Activated T-helper 1 cell treated with anti-CD3 and anti-CD28 coated beads, Interleukin-2, amount 50 U/mL, for 16 hours (primary cell): ENCODE data around the gene TNFRSF14.
"Not testable (repeated sequence)": the region's sequence is repeated elsewhere in the genome, so short reads cannot be mapped to it uniquely, and the experiment has no call there.

Experiments used
- DNase-seq, 2 donors: peaks; one replicate each; pipeline ENCODE4 v3.0.0-alpha.2; 2020; ENCODE audit warnings: low read depth in 1 of 2, low spot score in 1 of 2

The TNFRSF14 gene

DNA sequence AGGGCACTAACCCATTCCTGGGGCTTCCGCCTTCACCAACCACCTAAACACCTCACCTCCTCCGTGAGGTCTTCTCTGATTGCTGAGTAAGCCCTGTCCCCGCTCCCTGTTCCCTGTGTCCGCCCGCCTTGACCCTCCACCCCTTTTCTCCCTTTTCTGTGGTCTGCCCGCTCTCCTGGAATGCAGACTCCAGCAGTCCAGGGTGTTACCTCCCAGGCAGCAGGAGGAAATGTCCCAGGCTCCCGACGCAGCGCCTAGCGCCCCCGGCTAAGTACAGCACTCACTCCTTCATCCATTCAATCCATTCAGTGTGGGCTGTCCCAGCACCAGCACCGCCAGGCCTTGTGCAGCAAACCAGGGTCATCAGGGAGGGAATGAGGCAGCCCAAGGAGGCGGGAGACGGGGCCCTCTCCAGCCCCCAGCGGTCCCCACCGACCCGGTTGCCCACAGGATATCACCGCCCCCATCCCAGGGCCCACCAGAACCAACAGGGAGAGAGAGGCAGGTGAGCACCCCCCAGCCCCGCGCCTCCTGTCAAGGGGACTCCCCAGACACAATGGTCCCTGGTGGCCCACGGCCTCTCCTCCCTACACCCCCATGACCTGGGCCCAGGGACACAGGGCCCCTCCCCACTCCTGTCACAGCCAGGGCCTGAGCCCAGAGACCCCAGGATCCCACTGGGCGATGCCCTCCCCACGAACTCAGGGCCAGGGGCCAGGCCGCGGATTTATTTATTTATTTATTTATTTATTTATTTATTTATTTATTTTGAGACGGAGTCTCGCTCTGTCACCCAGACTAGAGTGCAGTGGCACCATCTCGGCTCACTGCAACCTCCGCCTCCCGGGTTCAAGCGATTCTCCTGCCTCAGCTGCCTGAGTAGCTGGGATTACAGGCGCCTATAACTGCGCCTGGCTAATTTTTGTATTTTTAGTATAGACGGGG is 10.2 kb downstream of the TNFRSF14 start:
- DNase-seq: no peak

DNA sequence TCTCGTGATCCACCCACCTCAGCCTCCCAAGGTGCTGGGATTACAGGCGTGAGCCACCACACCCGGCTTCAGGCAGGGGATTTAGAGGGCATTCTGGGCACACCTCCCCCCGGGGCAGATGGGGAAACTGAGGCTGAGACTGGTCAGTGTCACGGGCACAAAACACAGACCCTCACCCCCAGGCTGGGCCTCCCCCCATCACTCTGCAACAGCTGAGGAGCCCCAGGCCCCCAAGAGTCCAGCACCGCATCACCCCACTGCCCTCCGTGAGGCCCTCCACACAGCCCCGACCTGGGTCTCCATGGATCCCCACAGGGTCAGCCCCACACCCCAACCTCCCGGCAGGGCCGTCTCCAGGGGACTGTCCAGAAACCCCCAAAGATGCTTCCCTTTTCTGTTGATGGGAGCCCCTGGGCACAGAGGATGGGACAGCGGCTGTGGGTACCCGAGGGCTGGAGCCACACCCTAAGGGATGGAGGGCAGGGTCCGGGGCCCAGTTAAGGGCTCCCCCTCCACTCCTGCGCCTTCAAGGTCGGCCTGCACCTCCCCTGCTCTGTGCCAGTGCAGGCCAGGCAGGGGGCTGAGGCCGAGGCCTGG is 11.0 kb downstream of the TNFRSF14 start:
- DNase-seq: no peak

DNA sequence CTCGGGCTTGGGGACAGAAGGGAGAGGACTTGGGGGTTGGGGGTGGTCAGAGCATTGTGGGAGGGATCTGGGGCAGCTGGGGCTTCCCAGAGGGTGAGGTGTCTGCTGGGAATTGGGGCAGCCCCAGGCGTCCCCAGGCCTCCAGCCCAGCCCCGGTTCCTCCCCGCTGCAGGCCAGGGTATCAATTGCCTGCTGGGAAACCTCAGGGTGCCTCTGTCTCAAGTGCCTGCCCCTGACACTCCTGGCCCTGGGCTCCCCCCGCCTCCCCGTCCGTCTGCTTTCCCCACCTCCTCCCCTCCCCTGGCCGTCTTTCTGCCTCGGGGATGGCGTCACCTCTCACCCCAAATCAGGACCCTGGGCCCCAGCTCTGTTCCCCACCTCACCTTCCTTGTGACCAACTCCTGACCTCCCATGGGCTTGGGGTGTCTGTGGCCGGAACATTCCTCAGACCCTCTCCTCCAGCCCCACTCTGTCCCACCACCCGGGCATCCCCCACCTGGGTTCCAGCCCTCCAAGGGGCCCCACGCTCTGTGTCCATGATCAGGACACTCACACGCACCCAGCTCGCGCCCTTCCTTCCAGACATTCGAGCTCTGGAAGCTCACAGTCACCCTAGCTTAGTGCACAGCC is 12.1 kb downstream of the TNFRSF14 start:
- not testable (repeated sequence) for DNase-seq

DNA sequence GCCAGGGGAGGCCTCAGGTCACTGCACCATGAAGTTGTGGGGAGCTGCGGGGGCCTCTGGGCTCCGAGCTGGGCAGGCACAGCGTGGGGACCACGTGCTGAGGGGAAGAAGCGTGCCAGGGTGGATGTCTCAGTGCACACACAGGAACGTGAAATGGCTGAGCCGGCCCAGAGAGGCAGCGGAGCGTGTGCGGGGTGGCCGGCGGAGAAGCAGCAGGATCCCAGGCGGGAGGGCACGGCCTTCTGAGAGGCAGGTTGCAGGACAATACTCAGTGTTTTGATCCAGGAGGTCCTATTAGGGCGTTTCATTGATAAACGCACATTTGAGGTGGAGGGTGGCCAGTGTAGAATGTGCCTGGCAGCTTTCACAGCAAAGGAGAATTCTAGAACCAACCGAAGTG is 12.9 kb downstream of the TNFRSF14 start:
- no peak for DNase-seq

DNA sequence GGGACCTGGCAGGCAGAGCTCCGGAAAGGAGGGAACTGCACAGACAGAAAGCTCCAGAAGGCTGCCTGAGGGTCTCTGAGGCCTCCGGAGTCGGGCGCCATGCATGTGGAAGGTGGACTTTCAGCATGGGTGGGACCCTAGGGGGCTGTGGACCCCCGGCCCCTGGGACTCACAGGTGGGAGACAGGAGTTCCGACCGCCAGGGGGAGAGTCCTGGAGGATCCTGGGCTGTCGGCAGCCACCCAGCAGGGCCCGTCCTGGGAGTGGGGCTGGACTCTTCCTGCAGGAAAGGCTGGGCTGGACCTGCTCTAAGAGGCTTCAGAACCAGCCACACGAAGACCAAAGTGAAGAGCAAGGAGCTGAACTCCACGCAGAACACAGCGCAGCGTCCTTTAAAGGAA is 13.5 kb downstream of the TNFRSF14 start:
- DNase-seq: not testable (repeated sequence)

DNA sequence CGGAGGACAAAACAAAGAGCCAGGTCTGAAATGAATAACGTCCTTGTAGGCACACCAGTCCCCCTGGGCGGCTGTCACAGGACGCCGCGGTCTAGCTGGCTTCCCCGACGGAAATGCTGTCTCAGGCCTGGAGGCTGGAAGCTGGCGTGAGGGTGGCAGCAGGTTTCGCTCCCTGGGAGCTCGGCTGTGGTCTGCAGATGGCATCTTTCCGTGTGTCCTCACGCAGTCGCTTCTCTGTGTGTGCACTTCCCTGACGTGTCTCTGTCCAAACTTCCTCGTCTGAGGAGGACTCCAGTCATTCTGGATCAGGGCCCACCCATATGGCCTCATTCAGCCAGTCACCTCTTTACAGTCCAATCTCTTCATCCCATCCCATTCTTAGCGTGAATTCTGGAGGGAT is 14.2 kb downstream of the TNFRSF14 start:
- DNase-seq: no peak

DNA sequence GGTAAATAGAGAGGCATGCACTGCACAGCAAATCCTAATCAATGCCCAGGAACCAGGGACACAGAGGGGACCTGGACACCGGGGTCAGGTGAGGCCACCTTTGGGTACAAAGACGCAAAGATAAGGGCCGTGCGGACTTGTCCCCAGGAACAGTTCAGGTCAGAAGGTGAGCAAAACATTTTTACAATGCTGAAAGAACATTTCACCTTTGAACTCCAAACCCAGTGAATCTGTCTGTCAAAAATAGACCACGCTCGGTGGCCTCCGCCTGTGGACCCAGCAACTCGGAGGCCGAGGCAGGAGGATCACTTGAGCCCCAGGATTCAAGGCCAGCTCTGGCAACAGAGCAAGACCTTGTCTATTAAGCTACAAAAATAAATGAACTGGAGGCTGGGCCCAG is 15.2 kb downstream of the TNFRSF14 start:
- no peak for DNase-seq

DNA sequence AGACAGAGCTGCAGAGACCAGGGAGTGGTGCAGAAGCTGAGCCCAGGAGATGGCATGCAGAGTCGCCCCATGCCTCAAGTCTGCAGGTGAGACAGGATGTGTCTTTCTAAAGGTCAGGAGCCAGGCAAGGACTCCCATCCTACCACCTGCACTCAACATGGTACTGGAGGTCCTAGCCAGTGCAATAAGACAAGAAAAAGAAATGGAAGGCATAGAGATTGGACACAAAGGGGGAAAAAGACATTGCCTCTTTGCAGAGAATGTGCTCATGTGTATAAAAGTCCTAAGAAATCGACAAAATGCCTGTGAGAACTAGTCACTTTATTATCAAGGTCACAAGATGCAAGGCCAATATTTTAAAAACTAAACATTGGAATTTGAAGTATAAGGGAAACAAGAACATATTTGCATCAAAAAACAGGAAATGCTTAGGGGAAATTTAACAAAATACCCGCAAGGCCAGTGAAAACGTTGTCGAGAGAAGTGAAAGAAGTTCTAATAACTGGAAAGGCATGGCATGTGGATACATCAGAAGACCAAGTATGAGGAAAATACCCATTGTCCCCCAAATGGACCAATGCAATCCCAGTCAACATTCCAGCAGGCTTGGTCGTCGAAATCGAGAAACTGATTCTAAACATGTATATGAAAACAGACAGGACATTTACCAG is 17.2 kb downstream of the TNFRSF14 start:
- DNase-seq: no peak

DNA sequence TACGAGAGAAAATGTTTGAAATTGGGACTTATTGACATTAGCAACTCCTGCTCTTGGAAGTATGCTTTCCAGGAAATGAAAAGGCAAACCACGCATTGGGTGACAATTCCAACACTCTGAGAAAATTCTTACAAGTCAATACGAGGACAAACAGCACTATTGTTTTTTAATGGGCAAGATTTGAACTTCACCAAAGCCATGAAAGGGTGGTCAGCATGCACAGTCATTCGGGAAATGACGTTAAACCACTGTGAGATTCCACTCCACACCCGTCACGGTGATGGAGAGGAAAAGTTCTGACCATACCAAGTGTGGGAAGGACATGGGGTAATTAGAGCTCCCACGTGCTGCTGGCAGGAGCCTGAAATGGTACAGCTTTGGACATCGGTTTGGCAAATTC is 18.2 kb downstream of the TNFRSF14 start:
- no peak for DNase-seq

DNA sequence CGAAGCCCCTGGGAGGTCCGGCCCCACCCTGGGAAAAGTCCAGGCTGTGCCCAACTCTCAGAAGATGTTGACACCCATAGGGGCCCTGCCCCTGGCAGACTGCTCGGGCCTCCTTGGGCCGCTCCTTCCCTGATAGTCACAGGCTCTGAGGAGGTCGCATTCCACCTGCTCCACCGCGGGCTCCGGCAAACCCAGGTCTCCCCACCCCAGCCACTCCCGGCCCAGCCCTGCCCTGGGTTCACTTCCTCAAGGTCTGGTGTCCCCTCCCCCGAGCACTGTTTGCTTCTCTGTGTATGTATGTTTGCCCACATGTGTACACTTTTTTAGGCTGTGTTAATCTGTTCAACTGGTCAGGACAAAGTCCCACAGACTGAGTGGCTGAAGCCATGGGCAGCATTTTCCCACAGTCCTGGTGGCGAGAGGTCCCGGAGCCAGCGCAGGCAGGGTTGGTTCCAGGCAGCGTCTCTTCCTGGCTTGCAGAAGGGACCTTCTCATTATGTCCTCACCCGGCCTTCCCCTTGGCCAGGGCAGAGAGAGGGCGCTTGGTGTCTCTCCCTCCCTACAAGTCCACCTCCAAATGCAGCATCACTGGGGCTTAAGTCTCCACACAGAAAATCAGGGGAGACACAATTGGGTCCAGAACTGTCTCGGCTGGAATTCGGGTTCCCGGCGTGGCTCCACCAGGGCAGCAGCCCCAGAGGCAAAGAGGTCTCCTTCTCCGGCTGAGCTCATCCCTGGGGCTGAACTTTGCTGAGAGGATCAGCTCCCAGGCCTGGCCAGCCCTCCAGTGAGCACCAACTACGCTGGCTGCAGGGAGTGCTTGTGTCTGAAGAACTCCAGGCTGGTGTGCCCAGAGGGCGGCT is 19.9 kb downstream of the TNFRSF14 start:
- DNase-seq: no peak

DNA sequence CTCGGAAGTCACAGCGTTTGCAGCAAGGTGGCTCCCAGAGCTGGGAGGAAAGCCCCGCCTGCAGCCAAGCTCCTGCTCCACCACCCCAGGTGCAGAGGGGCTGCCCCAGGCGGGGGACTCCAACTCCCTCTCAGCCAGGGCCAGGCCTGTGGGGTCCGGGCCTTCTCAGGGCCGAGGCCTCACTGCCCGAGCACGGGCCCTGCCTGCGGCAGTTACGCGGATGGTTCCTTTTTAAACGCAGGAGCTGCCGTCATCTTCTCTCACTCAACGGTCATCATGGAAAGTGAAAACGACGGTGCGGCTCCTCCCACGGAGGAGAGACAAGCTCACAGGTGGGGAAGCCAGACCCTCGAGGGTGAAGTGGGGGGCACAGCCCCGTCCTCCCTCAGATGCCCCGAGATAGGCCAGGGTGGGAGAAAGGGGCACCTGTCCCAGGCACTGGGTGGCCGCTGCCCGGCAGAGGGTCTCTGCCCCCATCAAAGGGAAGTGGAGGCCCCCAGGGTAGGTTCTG is 21.4 kb downstream of the TNFRSF14 start:
- DNase-seq: peak in 1 of 2 donors; percentile 30

DNA sequence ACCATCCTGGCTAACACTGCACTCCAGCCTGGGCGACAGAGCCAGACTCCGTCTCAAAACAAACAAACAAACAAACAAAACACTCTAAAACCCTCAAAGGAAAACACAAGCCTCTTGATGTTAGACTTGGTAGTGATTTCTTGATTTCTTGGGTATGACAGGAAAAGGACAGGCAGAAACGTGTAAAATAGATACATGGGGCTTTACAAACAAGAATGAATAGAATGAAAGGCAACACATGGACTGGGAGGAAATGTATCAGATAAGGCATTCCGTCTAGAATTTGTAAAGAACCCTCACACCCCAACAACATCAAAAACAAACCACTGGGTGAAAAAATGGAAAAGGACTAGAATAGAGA is 22.6 kb downstream of the TNFRSF14 start:
- DNase-seq: no peak

DNA sequence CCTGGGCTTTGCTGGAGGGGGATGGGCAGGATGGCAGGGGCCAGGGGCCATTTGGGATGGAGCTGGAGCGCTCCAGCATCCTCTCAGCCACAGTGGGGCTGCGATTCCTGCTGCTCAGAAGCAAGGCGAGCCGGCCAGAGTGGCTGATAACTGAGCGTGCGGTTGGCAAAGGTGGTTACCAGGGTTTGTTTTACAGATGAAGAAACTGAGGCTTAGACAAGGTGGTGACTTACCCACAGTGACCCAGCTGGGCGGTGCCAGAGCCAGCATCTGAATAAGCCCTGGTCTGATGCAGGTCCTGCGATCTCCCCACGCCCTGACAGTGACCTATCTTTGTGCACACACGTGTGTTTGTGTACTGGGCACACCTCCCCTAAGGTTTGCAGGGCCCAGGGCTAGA is 24.5 kb downstream of the TNFRSF14 start:
- DNase-seq: no peak

DNA sequence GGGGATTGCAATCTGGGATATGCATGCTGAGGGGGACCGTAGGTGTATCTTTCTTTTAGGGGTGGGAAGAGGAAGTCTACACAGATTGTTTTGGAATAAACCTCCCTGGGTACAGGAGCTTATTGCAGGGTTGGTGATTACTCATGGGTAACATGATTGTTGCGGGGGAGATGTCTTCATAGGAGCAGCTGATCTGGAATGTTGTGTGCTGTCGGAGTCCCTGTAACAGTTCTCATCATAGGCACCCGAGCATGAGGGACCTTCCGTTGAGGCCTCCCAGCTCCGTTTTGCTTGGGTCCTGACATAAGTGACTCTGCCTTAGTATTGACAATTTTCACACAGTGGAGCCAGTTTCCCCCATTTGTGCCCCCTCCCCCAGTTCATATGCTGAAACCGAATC is 26.2 kb downstream of the TNFRSF14 start:
- no peak for DNase-seq

DNA sequence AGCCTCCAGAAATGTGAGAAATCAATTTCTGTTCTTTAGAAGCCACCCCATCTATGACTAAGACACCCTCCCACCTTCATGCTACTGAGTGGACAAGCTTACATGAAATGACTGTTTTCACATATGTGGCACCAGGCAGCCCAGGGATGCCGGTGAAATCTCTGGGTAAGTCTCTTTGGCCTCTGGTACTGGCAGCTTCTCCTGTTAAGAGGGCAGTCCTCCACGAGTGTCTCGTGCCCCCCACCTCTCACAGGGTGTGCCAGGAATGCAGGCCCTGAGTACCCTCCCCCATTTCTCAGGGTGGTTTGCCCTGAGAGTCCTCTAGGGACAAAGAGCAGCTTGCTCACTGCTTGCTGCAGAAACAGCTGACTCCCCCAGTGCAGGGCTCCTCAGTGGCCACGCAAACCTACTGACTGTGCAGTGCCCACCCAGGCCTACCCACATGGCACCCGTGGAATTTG is 27.2 kb downstream of the TNFRSF14 start:
- no peak for DNase-seq

DNA sequence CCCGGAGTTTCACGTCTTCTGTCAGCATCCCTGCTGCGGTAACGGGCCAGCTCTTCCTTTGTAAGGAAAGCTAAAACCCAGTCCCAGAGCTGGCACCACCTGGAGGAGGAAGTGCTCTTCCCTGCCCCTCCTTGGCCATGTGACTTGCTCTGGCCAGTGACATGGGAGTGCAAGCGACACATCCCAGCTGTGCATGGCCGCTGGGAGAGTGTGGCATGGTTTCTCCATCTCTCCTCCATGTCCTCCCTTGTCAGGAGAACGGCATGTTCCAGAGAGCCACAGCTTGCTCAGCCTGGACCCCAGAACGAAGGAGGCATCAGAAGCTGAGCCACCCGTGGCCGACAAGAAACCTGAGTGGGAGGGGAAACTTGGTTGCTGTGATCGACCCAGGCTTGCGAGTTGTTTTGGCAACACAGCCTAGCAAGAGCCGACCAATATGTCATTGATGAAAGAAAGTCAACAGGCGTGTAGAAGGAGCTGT is 27.7 kb downstream of the TNFRSF14 start:
- DNase-seq: no peak

DNA sequence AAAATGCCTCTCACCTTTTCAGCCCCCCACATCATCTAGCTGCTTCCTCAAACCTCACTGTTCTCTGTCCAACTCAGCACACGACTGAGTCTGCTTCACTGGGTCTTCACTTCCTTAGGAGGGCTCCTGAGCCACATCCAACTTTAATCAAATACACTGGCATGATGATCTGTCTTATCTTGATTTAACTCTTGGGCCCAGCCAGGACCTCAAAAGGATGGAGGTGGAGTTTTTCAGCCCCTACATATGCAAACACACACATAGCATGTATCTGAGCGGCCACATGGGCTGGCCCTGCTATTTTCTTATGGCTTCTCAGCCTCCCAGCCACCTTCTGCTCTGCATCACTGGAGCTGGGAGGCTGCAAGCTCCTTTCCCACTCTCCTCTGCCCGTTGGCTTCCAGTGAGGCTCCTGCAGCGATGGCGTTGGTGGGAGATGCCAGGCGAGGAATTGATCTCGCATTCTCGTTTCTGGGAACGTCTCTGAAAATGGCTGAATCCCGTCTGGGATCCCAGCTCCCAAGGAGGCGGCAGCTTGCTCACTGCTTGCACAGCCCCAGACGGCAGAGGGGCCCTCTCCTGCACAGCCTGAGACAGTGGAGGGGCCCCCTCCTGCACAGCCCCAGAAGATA is 28.6 kb downstream of the TNFRSF14 start:
- DNase-seq: no peak

DNA sequence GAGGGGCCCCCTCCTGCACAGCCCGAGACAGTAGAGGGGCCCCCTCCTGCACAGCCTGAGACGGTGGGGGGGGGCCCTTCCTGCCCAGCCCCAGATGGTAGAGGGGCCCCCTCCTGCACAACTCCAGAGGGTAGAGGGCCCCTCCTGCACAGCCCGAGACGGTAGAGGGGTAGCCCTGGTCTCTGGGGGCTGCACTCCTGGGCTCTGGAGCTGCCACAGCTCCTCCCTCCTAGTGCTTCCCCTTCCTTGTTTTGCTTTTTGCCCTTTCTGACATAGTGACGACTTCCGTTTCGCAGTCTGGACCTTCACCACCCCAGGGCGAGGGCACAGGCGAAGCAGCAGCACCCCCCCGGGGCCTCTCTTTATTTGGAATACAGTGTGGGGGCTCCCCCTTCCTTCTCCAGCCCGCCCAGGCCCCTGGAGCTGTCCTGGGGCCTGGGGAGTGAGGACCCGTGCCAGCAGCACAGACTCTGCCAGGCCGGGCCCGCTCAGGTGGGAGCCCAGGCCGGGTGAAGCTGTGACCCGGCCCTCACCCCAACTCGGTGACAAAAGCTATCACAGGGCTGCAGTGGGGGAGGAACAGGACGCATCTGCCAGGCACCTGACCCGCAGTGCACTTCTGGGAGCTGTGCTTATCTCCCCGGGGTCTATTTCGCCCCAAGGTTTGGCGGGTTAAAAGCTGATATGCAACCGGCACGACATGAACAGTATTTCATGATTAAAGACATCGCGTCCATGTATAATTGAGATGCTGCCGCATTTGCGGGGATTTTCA is 29.3 kb downstream of the TNFRSF14 start:
- DNase-seq: peak; percentile 26 to 46
